Hematopoietic multipotent progenitor cell treated with erythropoietin and hydrocortisone succinate and interleukin-3 and kit ligand, for 6 days (in vitro differentiated cells): ENCODE measurements around the gene RASGRP1.
A peak's percentile ranks its signal among the peaks of the same experiment; 100 is the strongest.
"Not testable (repeated sequence)": the region's sequence is repeated elsewhere in the genome, so short reads cannot be mapped to it uniquely, and the experiment has no call there.

Experiments
- DNase-seq: peaks from one replicate; pipeline ENCODE4 v3.0.0-alpha.2; 2015

The RASGRP1 gene

DNA sequence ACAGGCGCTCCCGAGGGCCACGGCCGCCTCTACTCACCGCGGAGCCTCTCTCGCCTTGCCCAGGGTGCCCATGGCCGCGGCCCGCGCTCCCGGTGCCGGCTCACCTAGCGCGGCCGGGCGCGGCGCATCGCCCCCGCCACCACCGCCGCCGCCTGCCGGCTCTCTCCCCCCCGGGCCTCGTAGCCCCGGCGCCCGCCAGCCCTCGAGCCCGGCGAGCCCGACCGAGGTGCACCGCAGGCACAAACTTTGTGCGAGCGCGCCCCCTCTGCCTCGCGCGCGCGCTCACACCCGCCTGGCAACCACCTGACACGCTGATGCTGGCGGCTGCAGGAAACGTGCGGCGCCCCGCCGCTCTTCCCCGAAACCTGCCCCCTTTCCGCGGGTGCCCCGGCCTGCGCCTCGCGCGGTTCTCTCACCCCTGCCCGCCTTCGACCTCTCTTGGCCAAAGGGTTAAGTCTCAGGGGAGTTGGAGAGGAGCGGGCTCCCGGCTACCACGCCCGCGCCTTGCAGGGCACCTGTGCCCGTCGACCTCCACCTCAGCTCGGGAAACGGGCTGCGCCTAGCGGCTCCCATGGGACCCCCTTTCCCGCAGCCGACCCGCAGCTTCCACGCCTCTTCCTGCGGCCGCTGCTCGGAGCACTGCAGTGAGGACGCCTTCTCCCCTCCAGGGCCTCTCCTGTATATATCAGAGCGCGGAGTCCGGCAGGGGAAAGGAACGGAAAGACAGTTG, at the start of gene RASGRP1:
TSS of gene RASGRP1 (minus strand) at position 258 of the 730 bp plus-strand sequence. CDS start at position 72, 186 bp downstream.
- DNase-seq, result peak; percentile 77

DNA sequence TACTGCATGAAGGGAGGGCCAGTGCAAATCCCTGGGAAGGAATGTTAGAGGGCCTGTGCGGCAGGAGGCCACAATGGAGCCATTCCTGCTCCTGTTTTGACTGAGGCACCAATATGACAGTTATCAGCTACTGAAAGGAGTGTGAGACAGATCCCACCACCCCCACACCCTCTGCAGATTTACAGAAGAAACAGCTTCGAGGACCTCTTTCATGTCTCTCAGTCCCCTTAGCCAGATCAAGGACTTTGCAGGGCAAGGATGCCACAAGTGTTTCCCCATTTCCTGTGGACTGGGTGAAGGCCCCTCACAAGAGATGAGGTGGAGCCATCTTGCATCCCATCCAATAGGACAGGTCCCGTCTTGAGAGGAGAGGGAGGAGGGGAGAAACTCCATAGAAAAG, 48.5 kb upstream of the RASGRP1 start:
- DNase-seq, result no peak

DNA sequence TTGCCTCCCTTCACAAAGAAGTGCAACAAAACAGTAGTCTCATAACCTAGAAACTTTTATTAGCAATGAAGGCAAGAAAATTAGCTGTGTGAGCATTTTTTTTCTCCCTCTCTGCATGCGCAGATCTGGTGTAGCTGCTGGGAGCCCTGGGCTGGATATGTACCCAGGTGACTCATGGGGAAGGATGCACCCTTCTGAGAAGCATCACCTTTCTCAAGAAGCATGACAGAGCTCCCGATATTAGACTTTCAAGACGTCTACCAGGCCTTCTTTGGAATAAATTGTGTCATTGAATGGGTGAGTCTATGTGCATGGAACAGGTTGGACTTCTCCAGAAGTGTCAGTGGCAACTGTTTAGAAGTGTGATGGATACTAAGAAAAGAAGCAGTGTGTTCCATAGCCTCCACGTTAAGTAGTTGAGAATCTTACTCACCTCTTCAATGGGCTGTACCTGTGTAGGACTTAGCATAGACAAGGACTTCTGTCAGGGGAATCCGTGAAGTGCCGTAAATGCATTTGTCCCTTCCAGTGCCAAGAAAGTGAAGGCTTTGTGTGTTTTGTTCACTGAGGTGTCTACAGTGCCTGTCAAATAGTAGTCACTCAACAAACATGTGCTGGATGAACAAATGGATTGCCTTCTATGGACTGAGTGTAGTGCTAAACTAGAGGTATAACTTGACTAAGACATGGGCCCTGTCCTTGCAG, 47.7 kb upstream of the RASGRP1 start:
- DNase-seq, result no peak

DNA sequence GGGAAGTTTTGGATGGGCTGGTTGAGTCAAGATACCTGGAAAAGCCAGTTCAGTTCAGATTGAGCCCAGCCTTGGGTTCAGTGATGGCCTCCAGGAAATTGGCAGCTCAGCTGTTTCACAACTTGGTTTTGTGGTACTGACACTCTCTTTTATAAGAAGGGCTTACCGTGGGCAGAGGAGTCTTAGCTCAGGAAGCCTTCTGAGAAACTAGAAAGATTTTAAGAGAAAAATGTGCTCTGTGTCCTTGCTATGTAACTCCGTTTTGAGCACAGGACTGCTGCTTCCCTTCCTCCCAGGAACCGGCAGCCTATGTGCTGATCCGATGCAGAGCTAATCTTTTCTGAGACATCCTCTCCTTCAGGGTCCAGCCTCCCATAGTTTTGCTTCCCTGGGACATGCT, 46.6 kb upstream of the RASGRP1 start:
- no peak for DNase-seq

DNA sequence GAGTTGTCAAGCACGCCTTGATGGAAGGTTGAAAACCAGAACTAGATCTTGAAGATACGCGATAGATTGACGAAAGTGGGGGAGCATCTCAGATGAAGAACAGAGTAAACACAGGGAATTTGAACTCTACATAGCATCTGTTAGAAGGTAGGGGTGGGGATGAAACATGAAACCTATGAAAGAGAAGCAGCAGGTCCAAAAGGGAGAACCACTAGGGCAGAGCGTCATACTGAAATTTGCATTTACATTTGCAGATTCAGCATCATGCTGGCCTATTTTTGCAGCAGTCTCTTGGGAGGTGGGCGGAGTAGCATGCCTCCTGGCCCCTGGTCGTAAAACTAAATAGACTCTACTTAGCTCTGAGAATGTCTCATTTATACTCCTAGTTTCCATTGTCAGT, 46.1 kb upstream of the RASGRP1 start:
- no peak for DNase-seq

DNA sequence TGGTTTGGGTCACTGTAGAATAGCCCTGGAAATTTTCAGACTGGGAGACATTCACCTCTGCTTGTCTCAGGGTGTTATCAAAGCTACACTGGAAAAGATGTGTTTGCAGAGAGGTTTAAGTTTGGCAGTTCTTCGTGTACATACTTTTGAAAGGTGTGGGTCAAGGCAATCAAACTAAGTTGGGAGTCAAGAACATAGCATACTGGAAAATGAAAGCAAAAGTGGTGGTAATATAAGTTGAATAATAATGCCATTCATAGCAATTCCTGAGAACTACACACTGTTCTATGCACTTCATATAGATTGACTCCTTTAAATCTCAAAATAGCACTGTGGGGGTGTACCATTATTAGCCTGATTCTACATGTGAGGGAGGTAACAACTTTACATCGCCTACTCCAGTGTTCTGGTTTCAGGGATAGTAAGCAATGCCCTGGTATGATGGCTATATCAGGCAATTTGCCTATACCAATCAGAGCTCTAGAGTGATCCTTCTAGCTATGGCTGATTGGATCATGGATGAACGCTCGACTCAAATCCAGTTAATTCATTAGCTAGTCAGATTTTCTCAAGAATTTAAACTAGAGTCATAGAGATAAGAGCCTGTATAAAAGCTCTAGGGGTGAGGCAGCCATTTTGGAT, 44.6 kb upstream of the RASGRP1 start:
- DNase-seq, result no peak

DNA sequence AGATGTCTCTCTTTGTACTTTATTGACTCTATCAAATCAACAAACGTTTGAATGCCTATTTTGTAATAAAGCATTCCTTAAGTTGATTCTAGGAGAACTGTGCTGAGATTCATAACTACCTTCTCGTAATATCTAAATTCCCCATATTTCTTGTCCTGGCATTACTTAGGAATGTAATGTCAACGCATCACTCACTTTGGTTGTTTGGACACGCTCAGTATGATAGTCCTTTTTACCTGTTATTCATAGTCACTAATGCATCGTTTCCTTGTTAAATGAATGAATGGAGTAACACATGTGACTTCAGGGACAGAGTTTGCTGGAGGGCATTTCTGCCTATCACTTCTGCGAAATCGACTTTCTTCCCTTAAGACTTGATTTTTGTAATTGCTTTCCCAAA, 44.1 kb upstream of the RASGRP1 start:
- DNase-seq, result no peak

DNA sequence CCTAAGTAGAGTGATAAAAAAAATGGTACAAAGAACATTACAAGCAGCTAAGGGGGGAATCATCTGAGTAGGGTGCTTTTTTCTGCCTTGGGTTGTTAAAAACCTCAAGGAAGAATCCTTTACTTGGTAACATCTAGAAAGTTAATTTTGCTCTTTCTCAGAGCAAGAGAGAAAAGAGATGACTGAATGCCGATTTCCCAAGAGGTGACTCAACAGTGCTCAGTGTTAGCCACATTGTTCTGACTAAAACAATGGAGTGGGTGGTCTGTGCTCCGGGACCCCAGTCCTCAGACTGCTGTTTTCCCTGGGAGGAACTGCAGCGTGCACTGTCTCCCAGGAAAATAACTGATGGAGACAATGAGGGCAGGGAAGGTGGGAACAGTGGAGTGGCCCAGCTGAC, 41.1 kb upstream of the RASGRP1 start:
- DNase-seq, result no peak

DNA sequence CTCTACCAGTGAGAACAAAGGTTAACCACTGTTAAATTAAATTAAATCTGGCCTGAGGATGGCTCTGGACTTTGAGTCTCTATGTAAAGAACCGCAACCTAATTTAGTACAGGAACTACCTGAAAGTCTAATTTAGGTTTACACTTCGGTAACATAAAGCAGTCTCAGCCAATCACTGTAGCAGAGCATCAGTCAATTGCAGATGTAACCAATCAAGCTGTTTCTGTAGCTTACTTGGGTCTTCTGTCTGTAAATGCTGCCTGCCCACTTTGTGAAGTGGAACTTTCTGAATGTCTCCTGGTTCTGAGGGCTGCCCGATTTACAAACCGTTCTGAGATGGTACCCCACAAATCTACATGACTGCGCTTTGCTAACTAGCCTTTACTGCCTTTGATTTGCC, 39.1 kb upstream of the RASGRP1 start:
- no peak for DNase-seq

DNA sequence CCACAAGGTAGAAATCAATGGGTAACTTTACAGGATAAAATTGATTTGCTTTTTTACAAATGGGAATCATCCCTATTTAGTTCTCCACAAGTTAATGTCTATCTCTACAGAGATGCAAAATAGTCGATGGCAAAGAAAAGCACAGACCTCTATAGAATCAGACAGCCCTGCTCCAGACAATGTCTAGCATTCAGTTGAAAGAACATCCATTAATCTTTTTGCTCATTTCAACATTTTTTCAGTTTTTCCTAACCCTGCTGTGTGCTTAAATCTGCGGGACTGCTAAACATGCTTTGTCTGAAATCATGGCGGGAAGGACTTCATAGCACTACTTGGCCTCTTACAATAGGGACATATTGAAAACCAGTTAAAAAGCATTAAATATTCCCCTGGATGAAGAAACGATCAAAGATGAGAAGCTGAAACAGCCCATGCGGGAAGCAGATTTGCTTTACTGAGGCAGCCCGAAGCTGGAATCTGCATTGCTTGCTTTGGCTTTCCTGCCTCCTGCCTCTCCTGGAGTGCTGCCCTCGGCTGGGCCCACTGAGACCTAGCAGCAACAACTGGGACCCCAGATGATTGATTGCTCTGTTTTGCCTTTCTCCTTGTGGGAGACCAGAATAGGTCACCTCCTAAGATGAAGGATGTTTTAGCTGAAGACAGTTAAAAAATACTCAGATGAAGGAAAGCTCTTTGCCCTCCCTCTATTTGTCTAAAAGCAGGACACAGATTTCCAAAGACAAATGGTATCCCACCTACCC, 38.5 kb upstream of the RASGRP1 start:
- DNase-seq, result no peak

DNA sequence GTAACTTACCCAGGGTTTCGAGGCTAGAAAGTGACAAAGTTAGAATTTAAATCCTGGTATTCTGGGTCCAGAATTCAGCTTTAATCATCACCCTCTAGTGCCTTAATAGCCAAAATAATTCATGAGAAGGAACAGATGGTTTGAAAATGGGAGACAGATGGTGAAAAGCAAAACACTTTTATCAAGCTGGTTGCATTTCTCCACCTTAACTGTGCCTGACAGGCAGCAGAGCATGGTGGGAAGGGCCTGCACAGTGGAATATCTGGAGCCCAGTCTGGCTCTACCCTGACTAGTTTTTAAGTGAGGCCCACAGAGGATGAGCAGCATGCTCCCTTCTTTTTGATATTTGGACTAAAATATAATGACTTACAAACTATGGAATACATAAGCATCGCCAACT, 35.6 kb upstream of the RASGRP1 start:
- no peak for DNase-seq

DNA sequence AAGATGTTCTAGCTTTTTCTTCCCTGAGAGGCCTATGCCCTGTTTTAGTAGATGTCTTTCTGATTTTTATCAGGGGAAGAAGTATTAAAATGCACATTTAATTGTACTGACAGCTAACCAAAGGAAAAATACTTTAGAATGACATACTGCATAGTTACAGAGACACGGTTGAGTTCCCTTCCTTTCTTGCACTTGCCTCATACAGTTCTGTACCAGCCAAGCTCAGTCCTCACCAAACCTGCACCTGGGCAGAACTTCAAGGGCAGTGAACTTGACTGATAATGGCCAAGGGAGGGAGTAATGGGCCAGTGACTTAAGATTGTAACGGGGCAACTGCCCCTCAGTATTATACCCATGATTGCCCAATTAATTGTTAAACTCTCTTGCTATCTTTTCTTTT, 34.1 kb upstream of the RASGRP1 start:
- no peak for DNase-seq

DNA sequence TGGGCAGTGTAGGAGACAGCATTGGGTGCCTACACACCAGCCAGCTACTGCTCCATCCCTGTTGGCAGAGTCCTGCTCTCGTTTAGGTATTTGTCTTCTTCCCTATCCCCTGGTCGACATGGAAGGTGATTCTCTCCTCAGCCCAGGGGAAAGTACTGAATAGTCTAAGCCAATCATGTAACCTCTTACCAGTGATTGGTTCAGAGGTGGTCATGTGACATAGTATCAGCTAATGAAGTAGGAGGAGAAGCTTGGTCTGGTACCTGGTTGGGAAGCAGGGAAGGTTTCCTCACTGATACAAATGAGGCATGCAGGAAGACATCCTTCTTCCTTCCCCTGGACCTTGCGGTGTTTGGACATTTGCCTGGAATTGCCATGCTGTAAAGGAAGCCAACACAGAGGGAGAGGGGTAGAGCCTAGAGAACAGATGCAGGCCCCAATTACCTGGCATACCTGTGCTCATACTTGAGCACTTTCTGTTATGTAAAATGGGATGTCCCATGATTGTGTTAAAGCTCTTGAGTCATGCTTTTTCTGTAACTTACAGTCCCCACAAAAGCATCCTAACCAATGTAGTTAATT, 32.7 kb upstream of the RASGRP1 start:
- no peak for DNase-seq

DNA sequence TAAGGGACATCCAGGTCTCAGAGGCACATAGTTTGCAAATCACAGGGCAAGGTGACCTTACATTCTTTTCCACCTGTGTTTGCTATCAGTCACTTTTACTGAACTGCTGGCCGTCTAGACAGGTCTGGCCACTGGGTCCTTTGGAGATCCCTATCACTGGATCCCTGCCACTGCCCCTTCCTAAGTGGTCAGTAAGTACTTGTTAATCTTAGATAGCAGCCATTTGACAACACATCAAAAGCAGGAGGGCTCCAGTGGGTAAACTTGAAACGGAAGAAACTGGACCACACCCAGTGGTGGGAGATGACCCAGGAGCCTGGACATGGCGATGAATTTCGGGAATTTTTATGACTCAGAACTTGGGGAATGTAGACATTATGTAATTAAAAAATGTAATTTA, 28.9 kb upstream of the RASGRP1 start:
- no peak for DNase-seq

DNA sequence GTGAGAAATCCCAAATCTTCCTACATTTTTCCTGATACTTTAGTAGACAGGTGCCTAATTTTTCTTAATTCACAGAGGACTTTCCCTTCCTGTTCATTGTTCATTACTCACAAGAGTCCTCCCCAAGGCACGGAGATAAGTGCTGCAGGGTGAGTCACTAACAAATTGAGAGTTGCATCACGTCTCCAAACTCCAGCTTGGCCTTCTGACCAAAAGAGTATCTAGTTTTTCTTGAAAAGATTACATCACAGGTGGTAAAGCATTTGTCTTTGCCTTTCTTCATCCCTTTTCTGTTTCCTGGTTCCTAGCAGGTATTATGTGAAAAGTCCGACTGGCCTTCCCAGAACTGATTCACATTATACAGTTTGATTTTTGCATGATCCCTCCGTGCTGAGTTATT, 24.9 kb upstream of the RASGRP1 start:
- peak; percentile 17 for DNase-seq

DNA sequence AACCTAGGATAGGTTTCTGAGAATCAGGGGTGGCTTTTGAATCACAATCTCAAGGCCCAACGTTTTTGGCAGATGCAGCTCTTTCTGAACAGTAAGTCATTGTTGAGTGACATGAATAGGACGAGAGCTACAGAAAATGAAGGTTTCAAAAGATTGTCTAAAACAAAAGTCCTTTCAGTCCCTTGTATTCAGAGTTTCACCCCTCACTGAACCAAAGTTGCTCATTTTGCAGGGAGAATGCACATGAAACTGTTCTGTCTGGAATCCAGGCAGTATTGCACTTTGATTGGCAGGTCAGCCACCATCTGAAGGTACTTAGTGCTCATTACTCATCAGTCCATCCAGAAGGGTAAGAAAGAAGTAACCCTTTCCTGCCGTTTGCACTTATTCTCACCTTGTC, 24.1 kb upstream of the RASGRP1 start:
- DNase-seq, result no peak

DNA sequence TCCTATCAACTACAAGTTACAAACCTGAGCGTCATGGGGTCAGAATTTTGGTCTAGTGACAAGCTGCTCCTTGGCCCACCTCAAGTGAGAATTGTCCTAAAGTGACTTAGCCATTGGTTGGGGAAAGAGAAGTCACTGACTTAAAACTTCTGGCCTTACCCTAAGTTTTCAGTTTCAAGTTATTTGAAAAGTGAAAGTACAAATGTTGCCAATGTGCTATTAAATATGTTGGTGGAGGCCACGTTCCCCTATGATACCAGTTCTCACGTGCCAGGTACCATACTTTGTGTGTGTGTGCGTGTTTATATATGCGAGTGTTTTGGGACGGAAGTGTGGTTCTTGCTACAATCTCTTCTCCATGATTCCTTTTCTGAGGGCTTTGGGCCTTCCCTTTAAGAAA, 22.6 kb upstream of the RASGRP1 start:
- DNase-seq, result no peak

DNA sequence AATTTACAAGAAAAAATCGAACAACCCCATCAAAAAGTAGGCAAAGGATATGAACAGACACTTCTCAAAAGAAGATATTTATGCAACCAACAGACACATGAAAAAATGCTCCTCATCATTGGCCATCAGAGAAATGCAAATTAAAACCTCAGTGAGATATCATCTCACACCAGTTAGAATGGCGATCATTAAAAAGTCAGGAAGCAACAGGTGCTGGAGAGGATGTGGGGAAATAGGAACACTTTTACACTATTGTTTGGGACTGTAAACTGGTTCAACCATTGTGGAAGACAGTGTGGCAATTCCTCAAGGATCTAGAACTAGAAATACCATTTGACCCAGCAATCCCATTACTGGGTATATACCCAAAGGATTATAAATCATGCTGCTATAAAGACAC, 21.4 kb upstream of the RASGRP1 start:
- not testable (repeated sequence) for DNase-seq

DNA sequence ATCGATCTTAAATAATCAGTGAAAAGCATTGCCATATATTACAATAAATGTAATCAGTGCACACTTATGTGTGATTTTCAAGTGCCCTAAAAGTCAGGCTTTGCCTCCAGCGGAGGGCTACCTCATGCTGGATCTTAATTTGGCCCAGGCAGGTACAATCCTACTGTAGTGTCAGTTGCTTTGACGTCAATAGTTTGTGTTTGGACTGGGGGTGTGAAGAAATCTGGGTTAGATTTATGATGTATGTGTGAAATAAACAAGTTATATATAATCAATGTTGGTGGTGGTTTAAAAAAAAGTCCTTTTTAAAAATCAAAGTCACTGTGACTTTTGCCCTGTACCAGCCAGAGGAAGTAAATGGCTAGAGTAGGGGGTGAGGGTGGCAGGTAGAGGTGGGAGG, 14.0 kb upstream of the RASGRP1 start:
- DNase-seq, result no peak

DNA sequence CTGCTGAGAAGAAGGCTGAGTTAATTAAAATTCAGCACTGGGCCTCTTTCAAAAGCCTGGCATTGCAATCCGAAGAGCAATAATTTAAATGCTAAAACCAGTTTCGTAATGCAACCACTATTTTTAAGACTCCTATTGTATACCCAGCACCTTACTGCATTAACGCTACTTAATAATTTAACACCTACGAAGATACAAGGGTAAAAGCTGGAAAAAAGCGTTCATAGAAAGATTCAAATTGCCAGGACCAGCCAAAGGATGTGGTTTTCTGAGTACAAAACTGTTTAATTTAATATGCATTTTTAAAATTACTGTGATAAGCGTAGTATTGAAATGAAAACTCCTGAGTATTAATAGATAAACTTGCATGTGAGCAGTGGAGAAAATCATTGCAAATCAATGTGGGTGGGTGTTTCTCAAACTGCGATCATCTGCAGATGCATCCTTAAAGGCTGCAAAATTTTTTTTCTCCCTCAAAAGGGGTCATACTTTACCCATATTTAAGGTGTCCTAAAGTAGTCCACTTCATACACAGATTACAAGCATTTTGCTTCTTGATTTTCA, 12.9 kb upstream of the RASGRP1 start:
- no peak for DNase-seq

DNA sequence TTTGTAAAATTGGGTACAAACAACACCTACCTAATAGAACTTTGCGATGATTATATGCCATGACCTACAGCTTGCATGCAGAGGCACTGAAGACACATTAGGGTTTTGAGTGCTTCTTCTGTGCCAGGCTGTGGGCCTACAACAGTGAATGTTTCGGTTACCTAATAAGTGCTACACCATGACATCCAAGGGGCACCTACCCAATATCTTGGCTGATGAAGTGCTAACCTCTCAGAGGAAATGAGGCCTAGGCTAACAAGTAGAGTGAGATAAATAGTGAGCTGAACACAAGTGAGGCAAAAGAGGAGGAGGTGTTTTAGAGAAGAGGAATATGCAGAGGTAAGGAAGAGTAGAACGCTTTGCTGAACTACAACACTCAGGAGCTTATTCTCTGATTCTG, 12.2 kb upstream of the RASGRP1 start:
- no peak for DNase-seq

DNA sequence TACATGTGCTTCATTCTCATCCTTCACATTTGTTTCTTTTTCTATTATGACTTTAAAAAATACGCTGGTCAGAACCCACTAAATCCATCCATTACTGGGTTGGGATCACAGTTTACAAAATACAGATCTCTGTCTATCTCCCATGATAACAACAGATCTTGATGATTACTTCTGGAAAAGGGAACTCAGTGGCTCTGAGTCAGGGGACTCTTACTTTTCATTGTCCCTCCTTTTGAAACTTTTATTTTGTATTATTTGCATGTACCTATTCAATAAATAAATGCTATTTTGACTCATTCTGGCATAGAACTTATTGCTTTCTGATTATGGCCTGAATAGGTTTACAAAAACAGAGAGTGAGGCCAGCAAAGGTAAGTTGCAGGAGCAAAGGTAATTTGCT, 11.6 kb upstream of the RASGRP1 start:
- DNase-seq, result no peak

DNA sequence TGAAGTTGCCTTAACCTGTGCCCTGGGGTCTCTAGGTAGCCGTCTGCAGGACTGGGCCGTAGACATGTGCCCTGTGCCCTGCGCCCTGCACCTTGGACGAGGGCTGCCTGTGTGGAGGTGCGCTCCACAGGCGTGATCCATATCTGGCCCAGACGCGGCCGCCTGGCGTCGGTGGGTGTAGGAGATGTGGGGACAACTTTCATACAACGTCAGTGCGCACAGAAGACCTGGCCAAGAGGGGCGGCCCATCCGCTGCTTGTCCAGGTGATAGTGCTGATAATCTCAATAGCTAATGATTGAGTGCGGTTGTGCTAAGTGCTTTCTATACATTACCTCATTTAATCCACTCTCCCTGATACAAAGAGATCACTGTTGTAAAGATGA, 665 bp upstream of the RASGRP1 start:
- no peak for DNase-seq
